ENCODE measurements around the gene TMEM132E.

Gene TMEM132E

DNA sequence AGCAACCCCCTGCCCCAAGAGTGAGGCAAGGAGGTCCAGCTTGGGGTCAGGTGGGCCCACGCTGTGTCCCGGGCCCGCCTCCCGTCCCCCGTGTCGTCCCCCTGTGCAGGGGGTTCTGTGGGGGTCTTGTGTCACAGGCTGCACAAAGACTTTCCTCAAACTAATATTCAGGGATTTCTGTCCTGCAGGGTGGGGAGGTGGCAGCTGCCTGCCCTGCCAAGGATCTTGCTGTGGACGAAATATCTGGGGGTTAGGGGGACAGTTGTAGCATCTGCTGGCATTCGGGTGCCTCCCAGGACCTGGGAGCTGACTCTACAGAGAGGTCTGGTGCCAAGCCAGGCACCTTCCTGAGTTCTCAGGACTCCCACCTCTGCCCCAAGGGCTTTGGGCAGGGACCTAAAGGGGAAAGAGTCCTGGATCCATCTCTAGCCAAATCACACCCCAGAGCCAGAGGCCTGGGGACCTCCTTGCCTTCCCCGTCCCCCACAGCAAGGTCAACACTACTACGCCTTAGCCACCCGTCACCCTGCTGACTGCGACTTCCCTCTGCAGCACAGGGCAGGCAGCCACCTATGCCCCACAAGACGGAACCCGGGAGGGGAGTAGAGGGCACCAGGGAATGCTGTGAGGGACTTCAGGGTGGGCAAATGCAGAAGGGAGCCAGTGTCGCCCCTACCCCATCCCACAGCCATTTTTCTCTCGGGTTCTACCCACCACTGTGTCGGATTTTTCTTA is 59.3 kb downstream of the TMEM132E start:
- TF ChIP-seq GATA1 (IDR thresholded peaks at IDR 0.05; ENCODE audit: low read depth, low read length) (no peak), POLR2A (IDR thresholded peaks at IDR 0.05; ENCODE audit: low read length) (no peak)
- no peak for DNase-seq

DNA sequence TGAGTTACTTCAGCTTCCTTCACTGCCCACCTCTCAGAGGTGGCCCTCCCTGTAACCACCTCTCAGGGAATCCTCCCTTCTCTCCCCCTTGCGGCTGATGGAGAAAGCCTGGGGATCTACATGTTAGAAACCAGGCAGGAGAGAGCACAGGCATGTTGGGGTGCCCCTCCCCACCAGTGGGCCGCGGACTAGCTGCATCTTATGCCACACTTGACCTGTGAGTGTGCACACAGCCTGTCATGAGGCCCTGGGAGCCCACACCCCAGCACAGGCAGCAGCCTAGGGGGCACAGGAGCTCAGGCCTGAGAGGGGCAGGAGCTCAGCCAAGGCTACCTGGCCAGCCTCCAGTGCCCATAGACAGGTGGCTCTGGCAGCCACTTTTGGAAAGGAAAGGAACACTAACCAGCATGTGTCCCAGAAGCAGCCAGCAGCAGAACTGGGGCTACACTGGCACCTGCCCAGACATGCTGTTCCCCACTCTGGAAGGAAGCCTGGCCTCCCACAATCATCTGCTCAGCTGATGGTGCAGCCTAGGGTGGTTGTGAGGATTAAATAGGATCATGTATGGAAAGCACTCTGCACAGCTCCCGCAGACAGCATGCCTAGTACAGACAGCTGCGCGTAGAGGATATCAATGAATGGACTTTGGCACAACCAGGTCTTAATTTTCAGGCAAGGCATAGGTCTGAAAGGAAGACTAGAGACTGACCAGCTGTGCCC is 60.5 kb downstream of the TMEM132E start:
- DNase-seq = no peak
- no peak for TF ChIP-seq POLR2A (IDR thresholded peaks at IDR 0.05; ENCODE audit: low read length)
- no peak for TF ChIP-seq GATA1 (IDR thresholded peaks at IDR 0.05; ENCODE audit: low read depth, low read length)

DNA sequence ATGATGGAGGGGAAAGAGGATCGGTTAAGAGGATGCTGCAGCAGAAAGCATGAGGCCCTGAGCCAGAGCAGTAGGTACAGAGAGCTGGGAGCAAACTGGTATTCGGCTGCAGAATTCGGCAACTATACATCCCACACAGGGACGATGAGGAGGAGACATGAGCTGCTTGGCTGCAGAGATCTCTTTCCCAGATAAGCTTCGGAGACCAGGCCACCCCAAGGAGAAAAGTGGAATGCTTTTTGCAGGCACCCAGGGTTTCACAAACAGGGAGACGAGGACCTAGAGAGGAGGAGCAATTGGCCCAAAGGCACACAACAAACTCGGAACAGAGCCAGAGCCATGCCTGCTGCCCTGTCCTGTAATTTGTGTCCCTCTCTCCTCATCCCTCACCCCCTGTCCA is 62.0 kb downstream of the TMEM132E start:
- TF ChIP-seq POLR2A (IDR thresholded peaks at IDR 0.05; ENCODE audit: low read length) (no peak), GATA1 (IDR thresholded peaks at IDR 0.05; ENCODE audit: low read depth, low read length) (no peak)
- DNase-seq = no peak

DNA sequence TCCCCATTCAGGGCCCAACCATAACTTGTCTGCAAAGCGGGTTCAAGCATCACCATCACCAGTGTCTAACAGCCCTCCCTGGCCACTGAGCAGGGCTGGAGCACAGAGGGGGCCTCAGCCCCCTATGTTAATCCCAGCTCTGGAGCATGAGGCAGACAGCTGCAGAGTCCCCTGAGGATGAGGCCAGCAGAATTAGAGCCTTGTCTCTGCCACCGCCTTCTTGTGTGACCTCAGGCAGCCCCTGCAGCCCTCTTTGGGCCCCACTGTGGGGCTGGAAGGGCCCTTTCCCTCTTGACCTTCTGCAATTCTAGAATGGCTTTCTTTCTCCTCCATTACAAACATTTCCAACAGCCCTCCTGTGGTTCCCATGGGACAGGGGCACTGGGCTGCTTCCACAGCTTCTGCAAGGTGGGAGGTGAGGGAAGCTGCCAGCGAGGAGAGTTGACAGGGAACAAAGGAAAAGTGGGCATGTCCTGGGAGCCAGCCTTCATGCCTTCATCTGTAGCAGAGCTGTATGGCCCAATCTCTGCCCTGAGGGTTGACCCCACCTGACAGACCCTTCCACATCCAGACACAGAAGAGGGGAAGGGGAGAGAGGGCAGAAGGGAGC is 65.7 kb downstream of the TMEM132E start:
- TF ChIP-seq GATA1 (IDR thresholded peaks at IDR 0.05; ENCODE audit: low read depth, low read length) (no peak), POLR2A (IDR thresholded peaks at IDR 0.05; ENCODE audit: low read length) (no peak)
- peak; percentile 19 to 38 for DNase-seq

DNA sequence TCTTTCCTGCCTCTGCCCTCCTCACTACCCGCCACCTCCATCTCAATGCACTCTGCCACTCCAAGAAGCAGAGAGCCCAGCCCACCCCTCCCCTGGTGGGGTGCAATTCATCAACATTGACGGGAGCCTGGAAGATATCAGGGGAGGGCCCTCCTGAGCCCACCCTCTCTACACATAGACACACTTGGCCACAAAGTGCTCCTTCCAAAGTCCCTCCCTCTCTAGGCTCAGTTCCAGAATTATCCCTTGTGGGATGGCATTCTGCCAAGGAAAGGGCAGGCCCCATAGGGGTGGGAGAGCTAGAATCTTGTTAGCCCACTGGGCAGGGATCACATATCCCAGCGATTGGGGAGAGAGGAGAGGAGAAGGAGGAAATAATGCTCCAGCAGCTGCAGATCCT is 66.2 kb downstream of the TMEM132E start:
- TF ChIP-seq POLR2A (IDR thresholded peaks at IDR 0.05; ENCODE audit: low read length) (no peak), GATA1 (IDR thresholded peaks at IDR 0.05; ENCODE audit: low read depth, low read length) (no peak)
- DNase-seq = peak; percentile 66 to 69

DNA sequence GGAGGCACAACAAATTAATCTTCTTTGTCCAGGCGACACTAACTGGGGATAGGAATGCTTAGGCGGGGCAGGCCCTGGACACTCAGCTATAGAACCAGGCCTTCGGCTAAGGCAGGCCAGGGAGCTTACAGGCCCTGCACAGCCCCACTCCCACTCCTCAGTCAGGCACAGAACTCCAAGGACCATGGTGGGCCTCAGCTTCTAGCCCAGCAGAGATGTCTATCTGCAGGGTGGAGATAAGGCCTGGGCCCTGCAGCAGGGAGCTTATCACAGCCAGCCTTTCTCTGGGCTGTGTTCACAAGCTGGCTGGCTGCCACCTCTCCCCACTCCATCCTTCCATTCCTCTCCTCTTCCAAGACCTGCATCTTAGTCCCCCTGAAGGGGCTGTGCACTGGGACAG is 68.1 kb downstream of the TMEM132E start:
- TF ChIP-seq GATA1 (IDR thresholded peaks at IDR 0.05; ENCODE audit: low read depth, low read length) = no peak
- TF ChIP-seq POLR2A (IDR thresholded peaks at IDR 0.05; ENCODE audit: low read length) = no peak
- peak; percentile 69 to 84 for DNase-seq

DNA sequence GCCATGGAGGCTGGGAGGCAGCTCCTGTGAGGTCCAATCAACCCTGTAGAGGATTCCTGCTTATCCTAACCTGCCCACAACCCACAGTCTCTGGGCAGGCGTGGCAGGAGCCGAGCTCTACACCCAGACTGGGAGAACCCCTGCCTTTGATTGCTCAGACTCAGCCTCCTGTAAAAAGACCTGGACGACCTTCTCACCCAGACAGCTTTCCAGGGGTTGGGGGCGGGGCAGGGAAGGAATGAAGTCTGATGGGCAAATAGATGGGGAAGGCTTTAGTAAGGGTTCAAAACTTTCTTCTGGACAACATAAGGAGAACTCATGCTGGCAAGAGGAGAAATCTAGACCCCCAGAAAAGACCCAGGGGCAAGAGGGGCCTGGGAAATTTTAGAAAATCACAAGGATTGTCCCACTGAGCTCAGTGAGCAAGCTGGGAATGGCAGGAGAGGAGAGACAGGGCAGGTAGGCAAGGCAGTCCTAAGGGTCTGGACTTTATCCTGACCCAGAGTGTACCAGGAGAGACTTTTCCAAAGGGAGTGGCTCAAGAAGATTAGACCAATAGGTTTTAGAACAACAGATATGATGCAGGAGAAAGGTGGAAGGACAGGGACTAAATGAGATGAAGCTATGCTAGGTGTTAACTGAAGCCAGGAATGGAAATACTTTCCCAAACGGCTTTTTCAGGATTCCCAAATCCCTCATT is 70.8 kb downstream of the TMEM132E start:
- no peak for DNase-seq
- TF ChIP-seq POLR2A (IDR thresholded peaks at IDR 0.05; ENCODE audit: low read length) (no peak), GATA1 (IDR thresholded peaks at IDR 0.05; ENCODE audit: low read depth, low read length) (no peak)

DNA sequence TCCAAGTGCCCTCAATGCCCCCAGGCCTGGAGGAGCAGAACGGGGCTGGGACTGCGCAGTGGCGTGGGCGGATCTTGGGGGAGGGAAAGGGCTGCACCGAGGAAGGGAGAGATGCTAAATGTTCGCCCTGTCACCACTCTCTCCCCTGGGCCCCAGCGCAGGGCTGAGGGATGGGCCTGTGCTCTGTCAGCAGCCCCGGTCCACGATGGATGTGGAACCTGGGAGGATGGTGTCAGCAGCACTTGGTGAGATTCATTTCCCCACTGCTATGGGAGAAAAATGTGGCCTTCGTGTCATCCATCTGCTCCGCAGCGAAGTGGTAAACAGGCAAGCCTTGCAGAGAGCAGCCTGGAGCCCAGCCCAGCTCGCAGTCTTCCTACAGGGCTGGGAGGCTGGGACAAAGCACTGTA is 72.0 kb downstream of the TMEM132E start:
- TF ChIP-seq POLR2A (IDR thresholded peaks at IDR 0.05; ENCODE audit: low read length) (no peak), GATA1 (IDR thresholded peaks at IDR 0.05; ENCODE audit: low read depth, low read length) (no peak)
- no peak for DNase-seq

DNA sequence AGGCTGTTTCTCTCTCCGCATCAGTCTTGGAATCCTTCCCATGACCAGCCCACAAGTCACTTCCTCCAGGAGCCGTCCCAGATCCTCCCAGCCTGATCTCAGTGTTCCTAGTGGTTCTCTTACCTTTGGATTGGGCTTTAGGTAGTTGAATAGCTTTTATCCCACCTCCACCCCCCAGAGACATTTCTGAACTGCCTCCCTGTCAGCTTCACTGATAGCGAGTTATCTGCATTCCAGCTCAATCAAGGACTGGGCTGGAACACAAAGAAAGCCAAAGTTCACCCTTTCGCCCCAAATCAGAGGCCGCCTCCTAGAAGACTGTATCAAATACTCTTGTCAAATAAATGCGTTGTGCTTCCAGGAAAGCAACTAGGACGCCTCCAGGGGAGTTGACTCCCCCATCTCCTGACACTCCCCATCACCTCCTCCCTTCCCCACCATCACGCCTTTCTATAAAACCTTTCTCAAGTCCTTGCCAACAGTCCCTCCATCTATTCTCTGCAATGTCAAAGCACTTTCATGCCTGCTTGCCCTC is 72.7 kb downstream of the TMEM132E start:
- DNase-seq = no peak
- TF ChIP-seq POLR2A (IDR thresholded peaks at IDR 0.05; ENCODE audit: low read length) (no peak), GATA1 (IDR thresholded peaks at IDR 0.05; ENCODE audit: low read depth, low read length) (no peak)

DNA sequence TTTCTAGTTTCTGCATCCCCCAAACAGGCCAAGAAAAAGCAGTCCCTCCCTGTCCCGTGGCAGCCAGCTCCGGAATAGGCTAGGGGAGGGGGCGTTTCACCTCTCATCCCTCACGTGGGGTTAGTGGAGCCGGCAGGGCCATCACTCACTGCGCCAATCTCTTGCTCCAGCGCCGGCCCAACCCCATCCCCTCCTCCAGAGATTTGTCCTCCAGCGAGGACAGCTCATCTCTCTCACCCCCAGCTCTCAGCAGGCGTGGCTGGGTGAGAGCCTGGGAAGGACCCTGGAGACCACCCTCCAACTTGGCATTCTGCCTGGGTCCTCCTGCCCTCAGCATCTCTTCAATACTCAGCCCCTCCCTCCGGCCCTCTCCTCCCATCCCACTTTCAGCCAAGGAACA is 74.1 kb downstream of the TMEM132E start:
- no peak for DNase-seq
- TF ChIP-seq GATA1 (IDR thresholded peaks at IDR 0.05; ENCODE audit: low read depth, low read length) (no peak), POLR2A (IDR thresholded peaks at IDR 0.05; ENCODE audit: low read length) (no peak)

DNA sequence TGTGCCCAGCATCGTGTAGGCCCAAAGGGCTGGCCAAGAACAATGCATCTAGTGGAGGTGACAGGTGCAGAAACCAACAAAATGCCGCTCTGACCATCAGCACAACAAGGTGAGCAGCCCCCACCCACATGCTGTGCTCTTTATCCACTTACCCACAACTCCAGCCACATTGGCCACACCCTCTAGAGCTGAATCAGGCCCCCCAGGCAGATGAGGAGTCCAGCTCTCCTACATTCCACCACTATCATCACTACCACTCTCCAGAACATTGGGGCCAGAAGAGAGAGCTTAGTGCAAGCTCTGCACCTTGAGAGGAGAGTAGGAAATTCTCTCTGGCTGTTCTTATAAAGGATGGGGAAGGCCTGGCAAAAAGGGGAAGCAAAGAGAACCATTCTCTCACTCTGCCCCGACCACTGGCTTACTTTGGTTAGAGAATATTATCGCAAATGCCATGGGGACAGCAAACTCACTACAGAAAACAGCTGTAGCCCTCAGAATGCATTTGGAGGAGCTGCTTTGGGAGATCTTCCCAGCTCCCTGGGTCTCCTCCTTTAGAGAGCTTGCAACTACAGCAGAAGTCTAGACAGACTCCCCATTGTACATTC is 75.0 kb downstream of the TMEM132E start:
- DNase-seq = no peak
- no peak for TF ChIP-seq GATA1 (IDR thresholded peaks at IDR 0.05; ENCODE audit: low read depth, low read length)
- no peak for TF ChIP-seq POLR2A (IDR thresholded peaks at IDR 0.05; ENCODE audit: low read length)

DNA sequence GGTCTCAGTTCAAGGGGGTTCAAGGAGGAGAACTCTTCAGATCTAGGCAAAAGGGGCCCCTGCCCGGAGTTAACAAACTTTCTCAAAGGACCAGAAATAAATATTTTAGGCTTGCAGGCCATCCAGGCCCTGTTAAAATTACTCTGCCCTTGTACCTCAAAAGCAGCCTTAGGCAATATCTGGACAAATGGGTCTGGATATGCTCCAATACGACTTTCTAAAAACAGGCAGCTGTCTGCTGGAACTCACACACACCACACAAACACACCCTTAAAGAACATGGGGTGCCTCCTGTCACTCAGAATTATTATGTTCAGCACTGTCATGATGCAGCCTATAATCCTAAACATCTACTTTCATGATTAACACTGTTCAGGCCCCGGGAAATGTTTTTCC is 75.5 kb downstream of the TMEM132E start:
- DNase-seq = no peak
- no peak for TF ChIP-seq GATA1 (IDR thresholded peaks at IDR 0.05; ENCODE audit: low read depth, low read length)
- no peak for TF ChIP-seq POLR2A (IDR thresholded peaks at IDR 0.05; ENCODE audit: low read length)

DNA sequence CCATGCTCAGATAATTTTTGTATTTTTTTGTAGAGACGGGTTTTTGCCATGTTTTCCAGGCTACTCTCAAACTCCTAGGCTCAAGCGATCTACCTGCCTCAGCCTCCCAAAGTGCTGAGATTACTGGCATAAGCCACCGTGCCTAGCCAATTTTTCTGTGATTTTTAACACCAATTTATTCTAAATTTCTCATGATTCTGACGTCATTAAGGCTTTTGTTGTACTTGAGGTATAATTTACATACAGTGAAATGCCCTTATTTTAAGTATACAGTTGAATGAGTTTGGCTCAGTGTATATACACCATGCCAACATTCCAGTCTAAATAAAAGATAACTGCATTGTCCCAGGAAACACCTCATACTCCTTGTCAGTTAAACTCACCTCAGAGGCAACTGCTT is 77.4 kb downstream of the TMEM132E start:
- DNase-seq = no peak
- TF ChIP-seq GATA1 (IDR thresholded peaks at IDR 0.05; ENCODE audit: low read depth, low read length) = no peak
- TF ChIP-seq POLR2A (IDR thresholded peaks at IDR 0.05; ENCODE audit: low read length) = no peak
